Lower leg skin (tissue), 4 donors: Measurements from ENCODE around the gene ADGB. TPM values are rescaled to one million over a fixed set of nuclear protein-coding genes. Genes with fewer than 3 reads are reported as not detected.
"Not testable (repeated sequence)": the region's sequence is repeated elsewhere in the genome, so short reads cannot be mapped to it uniquely, and the experiment has no call there.

Source experiments
- DNase-seq, 2 donors: peaks; one replicate each; pipeline ENCODE4 v3.0.0-alpha.2; 2019; ENCODE audit warnings: low spot score in 2 of 2
- H3K4me3 ChIP-seq: fragments of 200-600 bp; sonication (generic); 2 replicates; pipeline ENCODE4 v1.5.1; 2017; ENCODE audit warnings: mild to moderate bottlenecking, low read depth; ENCODE audit not compliant: poor library complexity, severe bottlenecking
- POLR2A ChIP-seq, 2 donors: fragments of 450-650 bp; IDR thresholded peaks; one replicate each; pipeline ENCODE4 v1.6.1; 2016 to 2017; ENCODE audit warnings: antibody characterized with exemption in 2 of 2, mild to moderate bottlenecking in 1 of 2, moderate library complexity in 1 of 2
- WGBS, 2 donors: methylation state at CpG; one replicate each; pipeline ENCODE4 v1.1.5; 2018; 5-methylcytosine and 5-hydroxymethylcytosine counted together
- intact Hi-C: fragments of 100-400 bp; cut with DNase I; formaldehyde crosslinking; loops from one replicate; pipeline ENCODE4 v1.15.0; 2023; ENCODE audit warnings: low total_unique reads
- total RNA-seq, 4 donors: library from RNA; depleted of rRNA; stranded (reverse); fragments of >200 nt; gene quantifications; one replicate each; pipeline ENCODE4 v1.1.0, GENCODE V29; 2016
- TF ChIP-seq, protein P1 (sequence below), 3 donors: fragments of 450-650 bp; IDR thresholded peaks; one replicate each; pipeline ENCODE4 v1.5.1; 2016; ENCODE audit warnings: antibody characterized with exemption in 3 of 3, mild to moderate bottlenecking in 3 of 3, moderate library complexity in 2 of 3

ADGB gene
- total RNA-seq, 4 donors from 2014 or later = 0.06 to 1.9 (median 1.8) TPM; not detected in 1

GRCh38 chr6:146790561-146791091, 191.9 kb downstream of the ADGB start:
- WGBS, 2 donors = 59 to 70% methylated on average over 4 of the region's 4 CpGs
- intact Hi-C loops = no loop called here
- no peak for TF ChIP-seq POLR2A (IDR thresholded peaks at IDR 0.05)
- TF ChIP-seq, protein P1, sequence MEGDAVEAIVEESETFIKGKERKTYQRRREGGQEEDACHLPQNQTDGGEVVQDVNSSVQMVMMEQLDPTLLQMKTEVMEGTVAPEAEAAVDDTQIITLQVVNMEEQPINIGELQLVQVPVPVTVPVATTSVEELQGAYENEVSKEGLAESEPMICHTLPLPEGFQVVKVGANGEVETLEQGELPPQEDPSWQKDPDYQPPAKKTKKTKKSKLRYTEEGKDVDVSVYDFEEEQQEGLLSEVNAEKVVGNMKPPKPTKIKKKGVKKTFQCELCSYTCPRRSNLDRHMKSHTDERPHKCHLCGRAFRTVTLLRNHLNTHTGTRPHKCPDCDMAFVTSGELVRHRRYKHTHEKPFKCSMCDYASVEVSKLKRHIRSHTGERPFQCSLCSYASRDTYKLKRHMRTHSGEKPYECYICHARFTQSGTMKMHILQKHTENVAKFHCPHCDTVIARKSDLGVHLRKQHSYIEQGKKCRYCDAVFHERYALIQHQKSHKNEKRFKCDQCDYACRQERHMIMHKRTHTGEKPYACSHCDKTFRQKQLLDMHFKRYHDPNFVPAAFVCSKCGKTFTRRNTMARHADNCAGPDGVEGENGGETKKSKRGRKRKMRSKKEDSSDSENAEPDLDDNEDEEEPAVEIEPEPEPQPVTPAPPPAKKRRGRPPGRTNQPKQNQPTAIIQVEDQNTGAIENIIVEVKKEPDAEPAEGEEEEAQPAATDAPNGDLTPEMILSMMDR (IDR thresholded peaks at IDR 0.05) = no peak

GRCh38 chr6:146791930-146792329, 193.2 kb downstream of the ADGB start:
- intact Hi-C loops = no loop called here
- 80 to 82% methylated on average over 4 of the region's 4 CpGs for WGBS, 2 donors
- H3K4me3 ChIP-seq = no peak overlapping the region
- TF ChIP-seq, protein P1 (IDR thresholded peaks at IDR 0.05) = no peak
- no peak for TF ChIP-seq POLR2A (IDR thresholded peaks at IDR 0.05)
- no peak for DNase-seq

More at GRCh38 chr6:146790561-146791091, 191.9 kb downstream of the ADGB start:
- DNase-seq = no peak
- no peak overlapping the region for H3K4me3 ChIP-seq

DNA sequence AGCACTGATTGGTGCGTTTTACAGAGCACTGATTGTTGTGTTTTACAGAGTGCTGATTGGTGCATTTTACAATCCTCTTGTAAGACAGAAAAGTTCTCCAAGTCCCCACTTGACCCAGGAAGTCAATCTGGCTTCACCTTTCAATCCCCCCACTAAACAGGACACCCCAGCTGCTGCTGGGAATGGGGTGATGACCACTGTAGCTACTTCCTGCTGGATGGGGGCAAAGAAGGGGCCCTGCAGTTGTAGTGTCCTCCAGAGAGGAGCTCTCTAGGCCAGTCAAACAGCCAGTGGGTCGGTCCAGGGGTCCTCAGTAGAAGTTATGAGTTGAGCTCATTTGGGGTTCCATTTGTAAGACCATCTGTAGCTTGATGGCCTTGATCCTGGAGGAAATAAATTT, 194.4 kb downstream of the ADGB start:
- H3K4me3 ChIP-seq, DNase-seq, intact Hi-C loops: not testable (repeated sequence)
- 60 to 67% methylated on average over 2 of the region's 2 CpGs for WGBS, 2 donors

- intact Hi-C loops = no loop called here
- TF ChIP-seq POLR2A (IDR thresholded peaks at IDR 0.05) = no peak
- TF ChIP-seq, protein P1 (IDR thresholded peaks at IDR 0.05) = no peak
- DNase-seq = no peak
- whole genome bisulfite sequencing, 2 donors = 96 to 100% methylated on average over 1 of the region's 1 CpG
- no peak overlapping the region for H3K4me3 ChIP-seq
These were observed 196.8 kb downstream of the ADGB start for GRCh38 chr6:146795479-146796133.

- intact Hi-C loops = not testable (repeated sequence)
- 89 to 93% methylated on average over 3 of the region's 3 CpGs for WGBS, 2 donors
These were observed 204.4 kb downstream of the ADGB start for GRCh38 chr6:146803167-146803566.

GRCh38 chr6:146803601-146804000, 204.8 kb downstream of the ADGB start:
- no peak for DNase-seq
- no peak for TF ChIP-seq POLR2A (IDR thresholded peaks at IDR 0.05)
- TF ChIP-seq, protein P1 (IDR thresholded peaks at IDR 0.05) = no peak
- no peak overlapping the region for H3K4me3 ChIP-seq
- WGBS, 2 donors = 74 to 83% methylated on average over 22 of the region's 22 CpGs
- intact Hi-C loops = no loop called here

More at GRCh38 chr6:146803167-146803566, 204.4 kb downstream of the ADGB start:
- not testable (repeated sequence) for DNase-seq, H3K4me3 ChIP-seq
